Esophagus mucosa (tissue), 1 donor: ENCODE results near the gene ZDHHC5. TPM values are rescaled to one million over a fixed set of nuclear protein-coding genes. Genes with fewer than 3 reads are reported as not detected.

ENCODE experiments used
- ATAC-seq: fragments of 200-7000 bp; cut with Tn5 transposase; one replicate; pipeline ENCODE4 v1.9.1; 2020
- total RNA-seq: library from RNA; stranded (reverse); gene quantifications from one replicate; pipeline ENCODE4 v1.2.4, GENCODE V29; 2023
- donor health status: DM: yes; HTN: yes; CAD: no.

ZDHHC5 gene
- total RNA-seq, 1 donor from 2014 or later: 122 TPM

- no peak for ATAC-seq
Measured at GRCh38 chr11:57732661-57733060, 64.7 kb downstream of the ZDHHC5 start.

- peak; percentile 51 for ATAC-seq
Measured at GRCh38 chr11:57735619-57736298, 67.8 kb downstream of the ZDHHC5 start.

GRCh38 chr11:57741132-57742086 is 73.5 kb downstream of the ZDHHC5 start, which contains the start of gene SELENOH:
TSS of gene SELENOH (plus strand) at chr11:57741491. CDS start at chr11:57741596, 105 bp downstream.
- ATAC-seq: peak; percentile 99

- ATAC-seq: no peak
Measured at GRCh38 chr11:57742087-57742452, 74.2 kb downstream of the ZDHHC5 start.

- ATAC-seq: no peak
Measured at GRCh38 chr11:57744357-57744756, 76.4 kb downstream of the ZDHHC5 start.

GRCh38 chr11:57745206-57745605 is 77.3 kb downstream of the ZDHHC5 start:
- ATAC-seq: no peak

- ATAC-seq: no peak
Measured at GRCh38 chr11:57746920-57747319, 79.0 kb downstream of the ZDHHC5 start.

Other genes with a start within 250 kb of the ZDHHC5 start
- gene SLC43A3, start 241.0 kb upstream of the ZDHHC5 start, total RNA-seq: 28.2 TPM
- gene RTN4RL2, start 207.6 kb upstream of the ZDHHC5 start, total RNA-seq: 0.56 TPM
- 1.00 TPM for gene SLC43A1, start 152.4 kb upstream of the ZDHHC5 start, total RNA-seq
- gene TIMM10, start 137.4 kb upstream of the ZDHHC5 start, total RNA-seq: 43.6 TPM
- not detected for gene SMTNL1, start 130.5 kb upstream of the ZDHHC5 start, total RNA-seq
- gene UBE2L6, start 100.4 kb upstream of the ZDHHC5 start, total RNA-seq: 36.9 TPM
- gene SERPING1, start 70.4 kb upstream of the ZDHHC5 start, total RNA-seq: 16.7 TPM
- gene YPEL4, start 18.2 kb upstream of the ZDHHC5 start, total RNA-seq: not detected
- 10.6 TPM for gene CLP1, start 10.4 kb upstream of the ZDHHC5 start, total RNA-seq
- 12.8 TPM for gene MED19, start 44.1 kb downstream of the ZDHHC5 start, total RNA-seq
- 60.2 TPM for gene TMX2, start 44.5 kb downstream of the ZDHHC5 start, total RNA-seq
- gene SELENOH, start 73.4 kb downstream of the ZDHHC5 start, total RNA-seq: 120 TPM
- gene BTBD18, start 83.7 kb downstream of the ZDHHC5 start, total RNA-seq: not detected
- 323 TPM for gene CTNND1, start 93.7 kb downstream of the ZDHHC5 start, total RNA-seq